SK-N-SH (cell line): Measurements from ENCODE around the gene CHCHD1. TPM values are rescaled to one million over a fixed set of nuclear protein-coding genes. Genes with fewer than 3 reads are reported as not detected.

Experiments
- CTCF ChIA-PET: fragments of 300-600, 350-600 bp; formaldehyde crosslinking; extraction: SDS; loops from one replicate; lab custom pipeline; 2021; lab: Yijun Ruan, JAX
- POLR2A ChIA-PET: fragments of 350-600 bp; sonication (Branson Sonifier 250); formaldehyde crosslinking; extraction: SDS; loops from one replicate; lab custom pipeline; 2020; ENCODE audit warnings: antibody characterized with exemption, inconsistent platforms; lab: Yijun Ruan, JAX
- DNase-seq: peaks from one replicate; pipeline ENCODE4 v3.0.0; 2012
- H2AFZ ChIP-seq: fragments of 200-600 bp; sonication (generic); 2 replicates; pipeline ENCODE4 v1.8.1; 2016; ENCODE audit warnings: antibody characterized with exemption, mild to moderate bottlenecking, low read depth
- H3F3A ChIP-seq: fragments of 200-600 bp; sonication (generic); replicated peaks from 2 replicates; pipeline ENCODE3; 2016; ENCODE audit warnings: antibody characterized with exemption, mild to moderate bottlenecking; ENCODE audit not compliant: insufficient read depth
- H3K27ac ChIP-seq, 2 experiments: fragments of 200-500 bp in 1 of 2; fragments of 200-600 bp in 1 of 2; sonication (Bioruptor generic) in 1 of 2; sonication (generic), shearing (Covaris generic) in 1 of 2; 2 replicates each; pipeline versions ENCODE4 v1.5.1 to v1.6.1; 2014 to 2016; ENCODE audit warnings: low read depth in 2 of 2, inconsistent platforms in 1 of 2, low read length in 1 of 2, mild to moderate bottlenecking in 1 of 2, mixed read lengths in 1 of 2
- H3K27me3 ChIP-seq: fragments of 200-600 bp; sonication (generic), shearing (Covaris generic); 2 replicates; pipeline ENCODE4 v1.6.1; 2016; ENCODE audit warnings: mixed run types; ENCODE audit not compliant: insufficient read depth
- H3K36me3 ChIP-seq, 2 experiments: fragments of 200-500 bp in 1 of 2; fragments of 200-600 bp in 1 of 2; sonication (Bioruptor generic) in 1 of 2; sonication (generic) in 1 of 2; replicated peaks in 1 of 2; 2 replicates each; pipeline versions ENCODE3 to v1.5.1; 2014 to 2016; ENCODE audit warnings: low read length in 1 of 2, mild to moderate bottlenecking in 1 of 2; ENCODE audit not compliant: insufficient read depth in 2 of 2, control insufficient read depth in 1 of 2
- H3K4me1 ChIP-seq, 2 experiments: fragments of 200-500 bp in 1 of 2; fragments of 200-600 bp in 1 of 2; sonication (Bioruptor generic) in 1 of 2; sonication (generic), shearing (Covaris generic) in 1 of 2; 2 replicates each; pipeline versions ENCODE4 v1.5.1 to v1.6.1; 2014 to 2016; ENCODE audit warnings: low read depth in 1 of 2, low read length in 1 of 2, mixed run types in 1 of 2; ENCODE audit not compliant: insufficient read depth in 2 of 2, control insufficient read depth in 1 of 2
- H3K4me2 ChIP-seq: fragments of 200-600 bp; sonication (generic), shearing (Covaris generic); 2 replicates; pipeline ENCODE4 v1.6.1; 2017; ENCODE audit warnings: mixed run types
- H3K4me3 ChIP-seq, 2 experiments: fragments of 200-500 bp in 1 of 2; fragments of 200-600 bp in 1 of 2; sonication (Bioruptor generic) in 1 of 2; sonication (generic), shearing (Covaris generic) in 1 of 2; 2 replicates each; pipeline versions ENCODE4 v1.5.1 to v1.8.1; 2014 to 2016; ENCODE audit warnings: low read depth in 2 of 2, inconsistent platforms in 1 of 2, low read length in 1 of 2, mild to moderate bottlenecking in 1 of 2, mixed read lengths in 1 of 2, moderate library complexity in 1 of 2
- H3K79me2 ChIP-seq: fragments of 200-600 bp; sonication (generic); 2 replicates; pipeline ENCODE4 v1.8.1; 2017; ENCODE audit warnings: mild to moderate bottlenecking; ENCODE audit not compliant: insufficient read depth
- H3K9ac ChIP-seq: fragments of 200-600 bp; sonication (generic); 2 replicates; pipeline ENCODE4 v1.6.1; 2017; ENCODE audit warnings: mixed run types
- H3K9me2 ChIP-seq: fragments of 200-600 bp; sonication (generic); 2 replicates; pipeline ENCODE4 v1.6.1; 2017; ENCODE audit warnings: mixed run types
- H3K9me3 ChIP-seq: fragments of 200-600 bp; sonication (generic); 2 replicates; pipeline ENCODE4 v1.6.1; 2017; ENCODE audit warnings: mixed run types, mild to moderate bottlenecking, moderate library complexity
- H4K20me1 ChIP-seq: fragments of 200-600 bp; sonication (generic); 2 replicates; pipeline ENCODE4 v1.6.1; 2017; ENCODE audit warnings: mild to moderate bottlenecking, mixed run types; ENCODE audit not compliant: insufficient read depth
- CTCF ChIP-seq: fragments of 200-600 bp; sonication (generic); IDR thresholded peaks from 2 replicates; pipeline ENCODE4 v1.6.1; 2017; ENCODE audit warnings: antibody characterized with exemption, mild to moderate bottlenecking, moderate library complexity
- GABPA ChIP-seq: IDR thresholded peaks from 2 replicates; pipeline ENCODE4 v1.4.0; 2012; ENCODE audit warnings: low read depth, mild to moderate bottlenecking
- NRF1 ChIP-seq: IDR thresholded peaks from 2 replicates; pipeline ENCODE4 v1.6.1; 2012; ENCODE audit warnings: low read depth, mild to moderate bottlenecking, low read length
- RCOR1 ChIP-seq: fragments of 150-350 bp; IDR thresholded peaks from 2 replicates; pipeline ENCODE4 v1.6.1; 2017; ENCODE audit warnings: antibody characterized with exemption, low read length
- RFX5 ChIP-seq: IDR thresholded peaks from 2 replicates; pipeline ENCODE4 v1.6.1; 2012; ENCODE audit warnings: mild to moderate bottlenecking, improper control_type of control experiment, low read length
- RXRA ChIP-seq: IDR thresholded peaks from 2 replicates; pipeline ENCODE4 v1.4.0; 2012; ENCODE audit warnings: low read depth, mild to moderate bottlenecking, borderline replicate concordance
- SIN3A ChIP-seq: IDR thresholded peaks from 2 replicates; pipeline ENCODE4 v1.6.1; 2012; ENCODE audit warnings: low read depth, mild to moderate bottlenecking, low read length, moderate library complexity, borderline replicate concordance
- SMC3 ChIP-seq: IDR thresholded peaks from 2 replicates; pipeline ENCODE4 v1.6.1; 2012; ENCODE audit warnings: low read depth, low read length, improper control_type of control experiment
- TCF12 ChIP-seq: IDR thresholded peaks from 2 replicates; pipeline ENCODE4 v1.4.0; 2012
- WGBS: methylation state at CpG from one replicate; pipeline ENCODE4 v1.1.6; 2017; ENCODE audit warnings: low lambda C conversion rate; 5-methylcytosine and 5-hydroxymethylcytosine counted together
- polyA plus RNA-seq, 3 experiments: library from polyadenylated mRNA; depleted of rRNA; stranded (reverse); fragments of >200 nt; gene quantifications; 2 replicates each; pipeline ENCODE4 v1.2.3, GENCODE V29; 2012
- TF ChIP-seq, protein P1 (sequence below): fragments of 150-350 bp; IDR thresholded peaks from 2 replicates; pipeline ENCODE4 v1.6.1; 2016; ENCODE audit warnings: mild to moderate bottlenecking, low read depth, low read length
- TF ChIP-seq, protein P2 (sequence below): IDR thresholded peaks from 2 replicates; pipeline ENCODE4 v1.4.0; 2012; ENCODE audit warnings: low read depth, borderline replicate concordance

Gene CHCHD1
- polyA plus RNA-seq, 1 of the 3 experiments (the other 2 are of a cell fraction) = 60.9 TPM

DNA sequence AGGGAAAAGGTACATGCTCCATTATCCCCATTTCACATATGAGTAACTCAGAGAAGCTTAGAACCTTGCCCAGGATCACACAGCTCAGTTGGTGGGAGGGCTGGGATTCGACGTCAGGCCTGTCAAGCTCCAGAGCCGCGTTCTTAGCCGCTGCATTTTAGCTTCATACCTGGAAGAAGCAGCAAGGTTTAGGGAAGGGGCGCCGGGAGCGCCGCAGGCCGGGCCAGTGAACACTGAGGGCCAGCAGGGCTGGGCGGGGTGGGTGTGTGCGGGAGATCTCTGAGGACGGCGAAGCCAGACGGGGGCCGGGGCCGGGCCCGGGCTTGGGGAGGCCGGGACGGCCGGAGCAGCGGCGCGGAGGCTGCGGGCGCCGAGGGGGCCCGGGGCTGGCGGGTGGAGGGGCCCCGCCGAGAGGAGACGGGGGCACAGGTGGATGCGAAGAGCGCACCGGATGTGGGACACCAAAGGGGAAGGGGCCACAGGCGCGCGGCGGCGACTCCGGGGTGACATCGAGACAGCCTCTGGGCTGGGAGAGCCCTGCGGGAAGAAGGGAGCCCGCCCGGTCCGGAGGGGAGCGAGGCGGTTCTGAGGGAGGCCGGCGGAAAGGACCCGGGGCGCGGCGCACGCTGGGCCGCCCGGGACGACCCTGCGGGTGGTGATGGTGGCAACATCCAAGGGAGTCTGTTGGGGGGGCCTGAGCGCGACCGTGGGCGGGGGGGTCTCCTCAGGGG is 29.1 kb downstream of the CHCHD1 start:
- Histone ChIP-seq H3K9me2 (no peaks in the 10 kb centered on the region), H3K79me2 (peaks cover 22% of the 10 kb centered on the region; the same call in 1 of the 2 replicates), H3K27ac (peak overlapping the region; percentile 63 to 85; a peak in 3 of 4 replicates), H3K4me1 (peaks cover 3 to 4% of the 10 kb centered on the region in 2 experiments; a peak in 3 of 4 replicates), H4K20me1 (no peaks in the 10 kb centered on the region), H3F3A (peaks cover 18% of the 10 kb centered on the region), H3K36me3 (peaks cover 22 to 52% of the 10 kb centered on the region in 2 experiments), H3K9me3 (no peaks in the 10 kb centered on the region), H3K27me3 (no peaks in the 10 kb centered on the region), H2AFZ (0 out of 2 replicates have a peak overlapping the region, but pooled peaks have one; percentile 11), H3K9ac (peak overlapping the region; percentile 83), H3K4me3 (peak overlapping the region; percentile 81 to 86), H3K4me2 (peak overlapping the region; percentile 87)
- CTCF ChIA-PET = interaction anchor here (0.6 to 1.1 kb wide), 4 partner anchors 16 to 1715 kb away, joined by 3 to 4 read pairs (median 3); partner anchors contain the start of gene ZSWIM8
- POLR2A ChIA-PET = interaction anchor here (1.0 to 1.6 kb wide), 5 partner anchors 9 to 38 kb away, joined by 3 to 5 read pairs (median 4); no protein-coding TSS in a partner anchor
- DNase-seq = no peak
- 0% methylated on average over 7 of the region's 63 CpGs for WGBS
- TF ChIP-seq CTCF = no peak
- no peak for TF ChIP-seq RCOR1
- TF ChIP-seq NRF1 = no peak
- TF ChIP-seq, protein P1, sequence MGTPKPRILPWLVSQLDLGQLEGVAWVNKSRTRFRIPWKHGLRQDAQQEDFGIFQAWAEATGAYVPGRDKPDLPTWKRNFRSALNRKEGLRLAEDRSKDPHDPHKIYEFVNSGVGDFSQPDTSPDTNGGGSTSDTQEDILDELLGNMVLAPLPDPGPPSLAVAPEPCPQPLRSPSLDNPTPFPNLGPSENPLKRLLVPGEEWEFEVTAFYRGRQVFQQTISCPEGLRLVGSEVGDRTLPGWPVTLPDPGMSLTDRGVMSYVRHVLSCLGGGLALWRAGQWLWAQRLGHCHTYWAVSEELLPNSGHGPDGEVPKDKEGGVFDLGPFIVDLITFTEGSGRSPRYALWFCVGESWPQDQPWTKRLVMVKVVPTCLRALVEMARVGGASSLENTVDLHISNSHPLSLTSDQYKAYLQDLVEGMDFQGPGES = no peak
- TF ChIP-seq, protein P2, sequence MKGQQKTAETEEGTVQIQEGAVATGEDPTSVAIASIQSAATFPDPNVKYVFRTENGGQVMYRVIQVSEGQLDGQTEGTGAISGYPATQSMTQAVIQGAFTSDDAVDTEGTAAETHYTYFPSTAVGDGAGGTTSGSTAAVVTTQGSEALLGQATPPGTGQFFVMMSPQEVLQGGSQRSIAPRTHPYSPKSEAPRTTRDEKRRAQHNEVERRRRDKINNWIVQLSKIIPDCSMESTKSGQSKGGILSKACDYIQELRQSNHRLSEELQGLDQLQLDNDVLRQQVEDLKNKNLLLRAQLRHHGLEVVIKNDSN = no peak
- TF ChIP-seq RFX5 = no peak
- no peak for TF ChIP-seq SMC3

DNA sequence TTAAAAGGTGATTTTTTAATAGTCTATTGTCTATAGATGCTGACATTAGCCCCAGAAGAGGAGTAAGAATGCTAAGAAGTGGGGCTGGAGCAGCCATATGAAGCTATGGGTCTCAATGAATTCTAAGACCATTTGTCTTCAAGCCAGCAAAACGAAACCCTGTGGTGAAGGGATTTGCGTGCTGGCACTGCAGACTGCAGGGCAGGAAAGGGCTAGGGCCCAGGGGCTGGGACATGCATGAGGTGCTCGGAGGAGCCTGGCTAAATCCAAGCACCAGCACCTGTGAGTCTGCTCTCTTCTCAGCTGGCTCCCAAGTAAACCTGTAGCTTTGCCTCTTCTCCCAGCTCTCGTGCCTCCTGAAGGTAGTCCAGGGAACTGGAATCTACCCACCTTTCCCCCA is 30.8 kb downstream of the CHCHD1 start:
- H3K4me1 ChIP-seq = peaks cover 4 to 5% of the 10 kb centered on the region in 2 experiments; a peak in 3 of 4 replicates
- DNase-seq = no peak
- POLR2A ChIA-PET = no interaction called here
- H3K27me3 ChIP-seq = no peaks in the 10 kb centered on the region
- CTCF ChIA-PET = interaction anchor here (1.0 kb wide), 2 partner anchors 8 to 13 kb away, joined by 3 read pairs; no protein-coding TSS in a partner anchor
- H3K9me2 ChIP-seq = no peaks in the 10 kb centered on the region
- TF ChIP-seq TCF12 (no peak), SIN3A (no peak), RXRA (no peak), GABPA (no peak)
- H3F3A ChIP-seq = peaks cover 34% of the 10 kb centered on the region
- H3K27ac ChIP-seq = no peak overlapping the region
- H2AFZ ChIP-seq = no peak overlapping the region
- no peaks in the 10 kb centered on the region for H4K20me1 ChIP-seq
- H3K9me3 ChIP-seq = no peaks in the 10 kb centered on the region
- 95% methylated on average over 3 of the region's 4 CpGs for WGBS
- H3K4me3 ChIP-seq = no peak overlapping the region
- H3K79me2 ChIP-seq = peaks cover 22% of the 10 kb centered on the region; the same call in 1 of the 2 replicates
- H3K9ac ChIP-seq = no peak overlapping the region
- H3K4me2 ChIP-seq = no peak overlapping the region
- H3K36me3 ChIP-seq = peaks cover 8 to 45% of the 10 kb centered on the region in 2 experiments
